Stimulated activated CD8-positive, alpha-beta memory T cell treated with anti-CD3 and anti-CD28 coated beads, Interleukin-2, amount 100 ng/mL, for 48 hours (primary cell): Measurements from ENCODE around the gene TIMM21.

Experiments used
- DNase-seq, 2 donors: peaks; one replicate each; pipeline ENCODE4 v3.0.0-alpha.2; 2020; ENCODE audit warnings: low read depth in 2 of 2

TIMM21 gene

GRCh38 chr18:74147491-74147778 is 888 bp upstream of the TIMM21 start:
- DNase-seq = no peak

- no peak for DNase-seq
Observed at GRCh38 chr18:74148543-74149070, 284 bp downstream of the TIMM21 start.

GRCh38 chr18:74149878-74150277 is 1.6 kb downstream of the TIMM21 start:
- DNase-seq = no peak

DNA sequence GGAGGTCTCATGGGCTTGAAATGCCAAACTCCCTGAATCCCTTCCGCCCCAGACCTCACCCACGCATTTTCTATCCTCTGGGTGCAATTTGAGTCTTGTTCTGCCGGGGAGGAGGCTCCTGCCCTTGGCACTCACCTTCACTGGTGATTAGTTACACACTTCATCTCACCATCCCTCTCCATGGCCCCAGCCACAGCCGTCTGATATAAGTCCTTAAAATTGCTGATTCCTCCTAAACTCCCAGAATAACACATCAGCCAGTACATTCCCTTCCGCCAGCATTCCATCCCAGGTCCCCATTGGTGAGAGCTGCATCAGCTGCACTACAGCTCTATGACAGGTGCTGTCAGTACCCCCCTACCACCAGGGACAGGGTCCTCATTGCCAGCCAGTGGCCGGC is 3.9 kb downstream of the TIMM21 start:
- DNase-seq = no peak

- no peak for DNase-seq
Observed at GRCh38 chr18:74152857-74153256, 4.5 kb downstream of the TIMM21 start.

DNA sequence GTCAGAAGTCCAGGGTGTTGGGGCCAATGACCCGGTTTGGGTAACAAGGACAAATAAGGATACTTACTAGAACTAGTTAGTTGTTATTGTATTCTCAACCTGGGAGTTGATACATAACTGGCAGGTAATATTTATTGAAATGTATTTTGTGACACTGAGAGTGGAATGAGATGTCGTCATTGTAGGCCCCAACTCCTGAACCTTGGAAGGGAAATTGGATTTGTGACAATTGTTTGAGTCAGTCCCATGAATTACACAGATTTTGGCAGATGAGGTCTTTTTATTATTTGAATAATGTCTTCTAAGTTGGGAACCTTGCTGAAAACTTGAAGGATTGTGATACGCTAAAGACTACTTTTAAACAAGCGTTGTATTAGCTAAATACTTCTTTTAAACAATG is 5.1 kb downstream of the TIMM21 start:
- DNase-seq = no peak

DNA sequence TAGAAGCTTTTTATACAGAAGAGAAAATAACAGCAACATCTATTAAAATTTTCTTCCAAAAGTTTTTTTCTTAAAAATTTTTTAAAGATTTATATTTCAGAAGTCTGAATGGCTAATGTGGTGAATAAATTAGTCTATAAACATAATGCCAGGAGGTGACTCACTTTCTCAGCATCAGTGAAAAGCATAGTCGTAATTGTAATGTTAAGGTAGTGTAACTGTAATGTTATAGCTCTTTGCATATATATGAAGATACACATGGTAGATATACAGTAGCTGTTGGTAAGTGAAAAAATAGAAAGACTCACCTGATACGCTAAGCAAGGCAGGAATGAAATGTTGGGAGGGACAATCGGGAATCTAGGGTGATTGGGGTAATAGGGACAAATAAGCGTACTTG is 5.5 kb downstream of the TIMM21 start:
- no peak for DNase-seq

- DNase-seq = no peak
Observed at GRCh38 chr18:74154716-74155115, 6.4 kb downstream of the TIMM21 start.

GRCh38 chr18:74155276-74155675 is 7.0 kb downstream of the TIMM21 start:
- DNase-seq = no peak

GRCh38 chr18:74163019-74163660 is 14.8 kb downstream of the TIMM21 start:
- DNase-seq = no peak

GRCh38 chr18:74166386-74166785 is 18.1 kb downstream of the TIMM21 start:
- DNase-seq = no peak

- DNase-seq = no peak
Observed at GRCh38 chr18:74171910-74172606, 23.7 kb downstream of the TIMM21 start.

GRCh38 chr18:74172697-74173433 is 24.5 kb downstream of the TIMM21 start:
- no peak for DNase-seq

- DNase-seq = no peak
Observed at GRCh38 chr18:74173434-74173750, 25.1 kb downstream of the TIMM21 start.

DNA sequence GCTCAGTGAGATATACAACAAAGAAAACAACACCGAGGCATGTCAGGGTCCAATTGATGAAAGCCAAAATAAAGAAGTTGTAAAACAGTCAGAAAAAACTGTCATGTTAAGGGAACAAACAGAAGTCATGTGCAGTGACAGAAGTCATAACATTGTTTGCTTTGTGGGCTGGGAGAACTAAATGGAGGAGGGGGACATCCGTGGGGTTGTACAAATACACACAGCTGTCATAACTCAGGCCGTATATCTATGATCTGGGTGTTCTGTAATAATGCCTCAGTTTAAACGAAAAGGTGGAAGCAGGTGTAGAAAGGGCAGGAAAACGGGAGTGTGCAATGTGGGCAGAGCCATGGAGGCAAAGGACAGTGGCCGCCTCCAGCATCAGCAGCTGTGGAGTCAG is 27.3 kb downstream of the TIMM21 start:
- DNase-seq = no peak

- DNase-seq = no peak
Observed at GRCh38 chr18:74178884-74179283, 30.6 kb downstream of the TIMM21 start.

- DNase-seq = no peak
Observed at GRCh38 chr18:74179623-74180199, 31.4 kb downstream of the TIMM21 start.

- DNase-seq = no peak
Observed at GRCh38 chr18:74182335-74182734, 34.0 kb downstream of the TIMM21 start.

- DNase-seq = no peak
Observed at GRCh38 chr18:74183130-74183529, 34.8 kb downstream of the TIMM21 start.

DNA sequence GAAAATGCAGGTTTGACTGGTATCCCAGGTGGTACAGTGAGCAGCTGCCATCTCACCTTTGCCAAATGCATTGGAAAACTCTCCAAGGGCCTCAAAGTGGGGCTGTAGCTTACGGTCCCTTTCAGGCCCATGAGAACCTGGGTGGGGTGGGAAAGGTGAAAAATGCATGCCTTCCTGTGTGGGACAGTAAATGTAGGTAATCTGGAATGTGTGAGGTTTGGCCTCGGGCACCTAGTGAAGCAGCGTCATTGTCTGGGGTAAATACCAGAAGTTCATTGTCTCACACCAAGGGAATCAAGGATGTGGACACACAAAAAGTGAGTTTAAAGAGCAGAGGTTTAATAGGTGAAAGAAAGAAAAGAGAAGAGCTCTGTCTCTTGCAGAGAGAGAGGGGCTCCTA is 36.6 kb downstream of the TIMM21 start:
- DNase-seq = no peak

GRCh38 chr18:74185860-74186259 is 37.5 kb downstream of the TIMM21 start:
- DNase-seq = no peak

DNA sequence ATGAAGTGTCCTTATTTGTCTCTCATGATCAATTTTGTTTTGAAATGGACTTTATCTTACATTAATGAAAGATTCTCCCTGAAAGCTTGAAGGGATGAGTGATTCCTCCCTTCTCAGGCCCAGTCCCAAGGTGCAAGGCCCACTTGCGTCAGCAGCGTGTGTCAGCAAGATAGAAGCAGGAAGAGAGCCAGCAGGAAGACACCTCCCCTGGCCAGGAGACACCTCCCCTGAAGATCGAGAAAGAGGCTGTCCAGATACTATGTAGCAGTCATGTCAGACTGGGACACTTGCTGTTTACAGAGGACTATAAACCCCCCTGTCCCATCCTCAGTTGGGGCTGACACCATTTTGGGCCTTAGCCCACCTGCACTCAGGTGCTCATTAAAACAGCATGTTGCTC is 38.3 kb downstream of the TIMM21 start:
- DNase-seq = no peak

- DNase-seq = no peak
Observed at GRCh38 chr18:74190086-74190485, 41.8 kb downstream of the TIMM21 start.
